Ishikawa (cell line): Measurements from ENCODE around the gene ZFP91.

ENCODE experiments used
- CEBPB ChIP-seq: IDR thresholded peaks from 2 replicates; pipeline ENCODE4 v1.6.1; 2012
- CREB1 ChIP-seq: IDR thresholded peaks from 2 replicates; pipeline ENCODE4 v1.6.1; 2012; ENCODE audit warnings: low read depth
- EGR1 ChIP-seq: IDR thresholded peaks from 2 replicates; pipeline ENCODE4 v1.6.1; 2012
- EP300 ChIP-seq: IDR thresholded peaks from 2 replicates; pipeline ENCODE4 v1.6.1; 2012; ENCODE audit warnings: borderline replicate concordance
- FOXM1 ChIP-seq: IDR thresholded peaks from 2 replicates; pipeline ENCODE4 v1.6.1; 2012; ENCODE audit warnings: low read depth, borderline replicate concordance
- NFIC ChIP-seq: IDR thresholded peaks from 2 replicates; pipeline ENCODE4 v1.6.1; 2012
- RAD21 ChIP-seq: IDR thresholded peaks from 2 replicates; pipeline ENCODE4 v1.6.1; 2012; ENCODE audit warnings: low read depth
- TAF1 ChIP-seq: IDR thresholded peaks from 2 replicates; pipeline ENCODE4 v1.6.1; 2012; ENCODE audit warnings: low read depth, mild to moderate bottlenecking
- TCF12 ChIP-seq: IDR thresholded peaks from 2 replicates; pipeline ENCODE4 v1.6.1; 2012; ENCODE audit warnings: low read depth
- TEAD4 ChIP-seq: IDR thresholded peaks from 2 replicates; pipeline ENCODE4 v1.6.1; 2012
- YY1 ChIP-seq: IDR thresholded peaks from 2 replicates; pipeline ENCODE4 v1.6.1; 2012; ENCODE audit warnings: low read depth
- ZBTB7A ChIP-seq: IDR thresholded peaks from 2 replicates; pipeline ENCODE4 v1.6.1; 2012; ENCODE audit warnings: low read depth
- TF ChIP-seq, protein P1 (sequence below): IDR thresholded peaks from 2 replicates; pipeline ENCODE4 v1.6.1; 2012; ENCODE audit warnings: low read depth, mild to moderate bottlenecking
- TF ChIP-seq, protein P2 (sequence below): IDR thresholded peaks from 2 replicates; pipeline ENCODE4 v1.6.1; 2012
- TF ChIP-seq, protein P3 (sequence below): IDR thresholded peaks from 2 replicates; pipeline ENCODE4 v1.6.1; 2012

ZFP91 gene

DNA sequence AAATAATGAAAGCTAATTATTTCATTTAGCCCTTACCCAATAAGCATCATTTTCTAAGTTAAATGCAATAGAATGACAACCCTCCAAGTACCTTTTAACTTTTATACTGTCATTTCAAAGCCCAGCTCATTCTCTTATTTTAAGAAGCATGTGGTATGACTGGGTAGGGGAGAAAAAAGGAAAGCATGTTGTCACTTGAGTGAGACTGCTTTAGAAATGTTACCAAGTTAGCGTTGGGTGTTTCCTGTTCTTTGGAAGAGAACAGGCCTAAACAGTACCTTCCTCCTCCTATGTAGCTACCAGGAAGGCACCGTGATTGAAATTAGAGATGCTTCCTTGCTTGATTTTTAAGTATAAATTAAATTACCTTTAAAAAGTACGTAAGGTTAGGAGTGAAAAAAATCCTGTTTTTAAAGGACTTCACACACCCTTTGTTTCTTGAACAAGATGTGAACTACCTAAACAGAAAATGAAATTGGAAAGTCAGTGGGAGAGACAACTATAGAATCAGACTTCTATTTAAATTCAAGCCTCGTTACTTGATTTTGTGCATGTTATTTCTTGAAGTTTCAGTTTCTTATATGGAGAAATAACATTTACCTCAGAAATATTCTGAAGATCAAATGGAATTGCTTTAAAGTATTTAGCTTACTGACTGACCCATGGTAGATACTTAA is 42.9 kb downstream of the ZFP91 start:
- no peak for TF ChIP-seq EP300
- TF ChIP-seq TCF12: no peak
- no peak for TF ChIP-seq ZBTB7A

DNA sequence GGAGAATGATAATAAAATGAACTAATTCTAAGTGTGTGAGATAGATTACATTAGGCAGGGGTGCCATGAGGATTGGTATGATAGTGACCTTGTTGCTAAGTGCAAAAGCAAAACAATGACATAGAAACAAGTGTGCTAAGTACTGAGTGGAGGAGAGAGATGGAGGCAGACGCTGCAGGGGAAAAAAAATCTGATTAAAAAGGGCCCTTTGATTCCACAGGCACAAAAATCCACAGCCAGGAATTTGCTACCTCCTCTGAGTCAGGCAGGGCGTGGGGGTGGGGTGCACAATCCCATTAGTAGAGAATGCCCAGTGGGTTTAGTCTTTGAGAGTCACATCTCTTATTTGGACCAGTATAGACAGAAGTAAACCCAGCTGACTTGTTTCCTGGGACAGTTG is 43.5 kb downstream of the ZFP91 start, which contains the start of gene CNTF:
CNTF (plus strand) TSS at position 322 of the 400 bp plus-strand sequence. CDS start 88 bp downstream, outside the sequence.
- TF ChIP-seq FOXM1 (no peak), CREB1 (no peak), TAF1 (no peak), NFIC (no peak), RAD21 (no peak), EP300 (no peak), EGR1 (no peak), YY1 (no peak), CEBPB (no peak)
- TF ChIP-seq, protein P1, sequence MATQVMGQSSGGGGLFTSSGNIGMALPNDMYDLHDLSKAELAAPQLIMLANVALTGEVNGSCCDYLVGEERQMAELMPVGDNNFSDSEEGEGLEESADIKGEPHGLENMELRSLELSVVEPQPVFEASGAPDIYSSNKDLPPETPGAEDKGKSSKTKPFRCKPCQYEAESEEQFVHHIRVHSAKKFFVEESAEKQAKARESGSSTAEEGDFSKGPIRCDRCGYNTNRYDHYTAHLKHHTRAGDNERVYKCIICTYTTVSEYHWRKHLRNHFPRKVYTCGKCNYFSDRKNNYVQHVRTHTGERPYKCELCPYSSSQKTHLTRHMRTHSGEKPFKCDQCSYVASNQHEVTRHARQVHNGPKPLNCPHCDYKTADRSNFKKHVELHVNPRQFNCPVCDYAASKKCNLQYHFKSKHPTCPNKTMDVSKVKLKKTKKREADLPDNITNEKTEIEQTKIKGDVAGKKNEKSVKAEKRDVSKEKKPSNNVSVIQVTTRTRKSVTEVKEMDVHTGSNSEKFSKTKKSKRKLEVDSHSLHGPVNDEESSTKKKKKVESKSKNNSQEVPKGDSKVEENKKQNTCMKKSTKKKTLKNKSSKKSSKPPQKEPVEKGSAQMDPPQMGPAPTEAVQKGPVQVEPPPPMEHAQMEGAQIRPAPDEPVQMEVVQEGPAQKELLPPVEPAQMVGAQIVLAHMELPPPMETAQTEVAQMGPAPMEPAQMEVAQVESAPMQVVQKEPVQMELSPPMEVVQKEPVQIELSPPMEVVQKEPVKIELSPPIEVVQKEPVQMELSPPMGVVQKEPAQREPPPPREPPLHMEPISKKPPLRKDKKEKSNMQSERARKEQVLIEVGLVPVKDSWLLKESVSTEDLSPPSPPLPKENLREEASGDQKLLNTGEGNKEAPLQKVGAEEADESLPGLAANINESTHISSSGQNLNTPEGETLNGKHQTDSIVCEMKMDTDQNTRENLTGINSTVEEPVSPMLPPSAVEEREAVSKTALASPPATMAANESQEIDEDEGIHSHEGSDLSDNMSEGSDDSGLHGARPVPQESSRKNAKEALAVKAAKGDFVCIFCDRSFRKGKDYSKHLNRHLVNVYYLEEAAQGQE: no peak

DNA sequence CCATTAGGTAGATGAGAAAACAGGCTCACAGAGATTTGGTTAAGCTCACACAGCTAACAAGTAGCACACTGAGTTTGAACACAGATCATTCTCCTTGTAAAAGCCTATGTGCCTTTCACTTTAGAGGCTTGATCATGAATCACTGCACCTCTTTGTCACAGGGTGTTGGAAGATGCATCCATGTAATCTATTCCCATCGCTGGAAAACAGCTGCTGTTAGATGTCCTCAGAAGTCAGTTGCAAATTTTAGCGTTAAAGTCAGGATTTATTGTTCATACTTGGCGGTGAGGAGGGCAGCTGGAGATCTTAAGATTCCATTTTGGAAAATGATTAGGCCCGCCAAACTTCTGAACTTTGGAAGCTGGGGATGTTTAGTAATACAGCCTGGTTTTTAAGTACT is 46.2 kb downstream of the ZFP91 start:
- no peak for TF ChIP-seq TCF12
- TF ChIP-seq, protein P2, sequence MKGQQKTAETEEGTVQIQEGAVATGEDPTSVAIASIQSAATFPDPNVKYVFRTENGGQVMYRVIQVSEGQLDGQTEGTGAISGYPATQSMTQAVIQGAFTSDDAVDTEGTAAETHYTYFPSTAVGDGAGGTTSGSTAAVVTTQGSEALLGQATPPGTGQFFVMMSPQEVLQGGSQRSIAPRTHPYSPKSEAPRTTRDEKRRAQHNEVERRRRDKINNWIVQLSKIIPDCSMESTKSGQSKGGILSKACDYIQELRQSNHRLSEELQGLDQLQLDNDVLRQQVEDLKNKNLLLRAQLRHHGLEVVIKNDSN: no peak
- TF ChIP-seq, protein P3, sequence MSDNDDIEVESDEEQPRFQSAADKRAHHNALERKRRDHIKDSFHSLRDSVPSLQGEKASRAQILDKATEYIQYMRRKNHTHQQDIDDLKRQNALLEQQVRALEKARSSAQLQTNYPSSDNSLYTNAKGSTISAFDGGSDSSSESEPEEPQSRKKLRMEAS: no peak
- TF ChIP-seq YY1: no peak
- TF ChIP-seq ZBTB7A: no peak
- no peak for TF ChIP-seq EGR1
- no peak for TF ChIP-seq CREB1
- TF ChIP-seq, protein P1: no peak
- no peak for TF ChIP-seq EP300
- TF ChIP-seq TEAD4: no peak
- TF ChIP-seq FOXM1: no peak
- TF ChIP-seq RAD21: no peak
- no peak for TF ChIP-seq CEBPB

DNA sequence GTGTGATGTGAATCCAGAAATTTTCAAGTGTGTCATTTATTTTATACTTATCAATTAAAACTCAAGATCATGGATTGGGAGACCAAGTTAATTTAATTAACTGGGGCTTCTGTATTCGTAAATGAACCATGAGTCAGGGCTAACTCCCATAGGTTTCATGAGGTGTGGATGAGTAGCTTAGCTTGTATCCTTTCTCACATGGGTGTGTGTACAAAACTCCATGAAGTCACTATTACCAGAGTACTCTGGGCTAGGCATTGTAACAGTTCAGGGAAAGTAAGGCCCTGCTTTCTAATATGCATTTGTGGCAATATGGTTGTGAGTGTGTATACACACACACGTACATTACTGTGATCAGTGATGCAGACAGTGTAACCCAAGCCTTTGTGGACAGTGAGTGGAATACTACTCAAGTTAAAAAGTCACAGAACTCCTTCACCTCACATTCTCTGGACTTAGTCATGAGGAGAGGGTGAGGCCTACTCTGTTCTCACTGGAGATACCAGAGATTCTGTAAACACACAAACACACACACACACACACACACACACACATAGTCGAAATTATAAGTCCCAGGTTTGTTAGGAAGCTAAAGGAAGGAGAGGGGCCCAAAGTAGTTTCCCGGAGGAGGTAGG is 47.1 kb downstream of the ZFP91 start:
- TF ChIP-seq, protein P2: no peak
- TF ChIP-seq ZBTB7A: no peak

DNA sequence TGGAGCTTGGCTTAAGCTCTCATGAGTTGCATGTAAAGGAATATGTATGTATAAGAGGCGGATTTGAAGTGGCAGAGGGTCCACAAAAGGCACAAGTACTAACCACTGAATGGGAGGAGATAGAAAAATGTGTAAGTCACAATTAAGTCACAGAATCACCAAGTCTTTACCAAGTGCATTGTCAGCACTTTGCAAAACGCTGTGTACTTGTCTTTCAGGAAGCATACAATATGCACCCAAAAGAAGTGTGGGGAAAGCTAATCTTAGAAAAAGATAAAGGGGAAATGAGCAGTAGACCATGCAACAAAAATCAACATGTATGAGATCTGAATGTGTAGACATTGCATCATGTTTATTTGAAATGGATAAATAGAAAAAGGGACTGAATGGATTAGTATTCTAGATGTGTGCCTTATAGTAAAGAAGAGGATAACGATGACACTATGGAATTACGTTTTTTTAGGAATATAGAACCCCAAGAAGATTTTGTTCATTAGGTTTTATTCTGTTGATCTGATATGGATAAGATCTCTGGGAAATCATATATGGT is 48.1 kb downstream of the ZFP91 start:
- TF ChIP-seq, protein P1: no peak
- no peak for TF ChIP-seq CEBPB
- TF ChIP-seq RAD21: no peak
- TF ChIP-seq, protein P3: no peak
- no peak for TF ChIP-seq EGR1
- no peak for TF ChIP-seq TEAD4
